Right lobe of liver (tissue), 4 donors: Measurements from ENCODE around the gene NLRP6.

Experiments used
- POLR2A ChIP-seq: fragments of 450-650 bp; IDR thresholded peaks from one replicate; pipeline ENCODE4 v1.6.1; 2017; ENCODE audit warnings: antibody characterized with exemption, mild to moderate bottlenecking
- TF ChIP-seq, protein P1 (sequence below), 4 donors: fragments of 200-600 bp in 3 of 4; fragments of 450-650 bp in 1 of 4; IDR thresholded peaks; one replicate each; pipeline versions ENCODE4 v1.5.1 to v1.8.0; 2016 to 2022; ENCODE audit warnings: antibody characterized with exemption in 4 of 4, mild to moderate bottlenecking in 2 of 4
- donor health status: DM: no; HTN: no; CAD: no.
- donor health status: DM: no; HTN: no; CAD: no.
- donor health status: DM: no; HTN: yes; CAD: no.

DNA sequence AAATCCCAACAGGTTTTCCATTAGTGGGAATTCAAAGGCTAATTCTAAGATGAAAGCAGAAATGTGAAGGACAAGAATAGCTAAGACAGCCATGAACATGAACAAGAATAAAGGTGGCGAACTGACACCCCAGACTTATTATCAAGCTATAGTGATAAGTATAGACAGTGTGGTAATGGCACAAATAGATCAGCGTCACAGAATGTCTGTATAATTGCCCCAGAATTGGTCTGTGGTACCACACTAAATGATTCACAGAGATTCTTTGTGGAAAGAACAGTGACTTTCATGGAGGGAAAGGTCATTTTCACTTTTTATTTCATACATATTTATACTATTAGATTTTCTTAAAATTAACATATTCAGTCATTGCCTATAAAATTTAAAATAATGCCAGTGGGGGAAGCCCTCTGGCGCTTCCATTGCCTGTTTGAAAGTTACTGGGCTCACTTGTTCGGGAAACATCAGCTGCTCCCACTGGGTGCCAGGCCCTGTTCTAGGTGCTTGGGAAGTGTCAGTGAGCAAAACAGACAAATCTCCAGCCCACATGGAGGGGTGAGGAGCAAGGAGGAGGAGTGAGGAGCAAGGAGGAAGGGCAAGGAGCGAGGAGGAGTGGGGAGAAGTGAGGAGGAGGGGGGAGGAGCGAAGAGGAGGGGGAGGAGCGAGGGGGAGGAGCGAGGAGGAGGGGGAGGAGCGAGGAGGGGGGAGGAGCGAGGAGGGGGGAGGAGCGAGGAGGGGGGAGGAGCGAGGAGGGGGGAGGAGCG lies 11.3 kb upstream of the NLRP6 start:
- TF ChIP-seq, protein P1, sequence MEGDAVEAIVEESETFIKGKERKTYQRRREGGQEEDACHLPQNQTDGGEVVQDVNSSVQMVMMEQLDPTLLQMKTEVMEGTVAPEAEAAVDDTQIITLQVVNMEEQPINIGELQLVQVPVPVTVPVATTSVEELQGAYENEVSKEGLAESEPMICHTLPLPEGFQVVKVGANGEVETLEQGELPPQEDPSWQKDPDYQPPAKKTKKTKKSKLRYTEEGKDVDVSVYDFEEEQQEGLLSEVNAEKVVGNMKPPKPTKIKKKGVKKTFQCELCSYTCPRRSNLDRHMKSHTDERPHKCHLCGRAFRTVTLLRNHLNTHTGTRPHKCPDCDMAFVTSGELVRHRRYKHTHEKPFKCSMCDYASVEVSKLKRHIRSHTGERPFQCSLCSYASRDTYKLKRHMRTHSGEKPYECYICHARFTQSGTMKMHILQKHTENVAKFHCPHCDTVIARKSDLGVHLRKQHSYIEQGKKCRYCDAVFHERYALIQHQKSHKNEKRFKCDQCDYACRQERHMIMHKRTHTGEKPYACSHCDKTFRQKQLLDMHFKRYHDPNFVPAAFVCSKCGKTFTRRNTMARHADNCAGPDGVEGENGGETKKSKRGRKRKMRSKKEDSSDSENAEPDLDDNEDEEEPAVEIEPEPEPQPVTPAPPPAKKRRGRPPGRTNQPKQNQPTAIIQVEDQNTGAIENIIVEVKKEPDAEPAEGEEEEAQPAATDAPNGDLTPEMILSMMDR (IDR thresholded peaks at IDR 0.05), result no peak
- no peak for TF ChIP-seq POLR2A
